Stimulated activated CD8-positive, alpha-beta memory T cell treated with anti-CD3 and anti-CD28 coated beads, Interleukin-7, amount 100 ng/mL, for 48 hours (primary cell): ENCODE data around the gene TEX38.
"Not testable (repeated sequence)": the region's sequence is repeated elsewhere in the genome, so short reads cannot be mapped to it uniquely, and the experiment has no call there.

Source experiments
- DNase-seq, 2 donors: peaks; one replicate each; pipeline ENCODE4 v3.0.0-alpha.2; 2020; ENCODE audit warnings: low read depth in 1 of 2; ENCODE audit errors: extremely low read depth in 1 of 2

Gene TEX38

DNA sequence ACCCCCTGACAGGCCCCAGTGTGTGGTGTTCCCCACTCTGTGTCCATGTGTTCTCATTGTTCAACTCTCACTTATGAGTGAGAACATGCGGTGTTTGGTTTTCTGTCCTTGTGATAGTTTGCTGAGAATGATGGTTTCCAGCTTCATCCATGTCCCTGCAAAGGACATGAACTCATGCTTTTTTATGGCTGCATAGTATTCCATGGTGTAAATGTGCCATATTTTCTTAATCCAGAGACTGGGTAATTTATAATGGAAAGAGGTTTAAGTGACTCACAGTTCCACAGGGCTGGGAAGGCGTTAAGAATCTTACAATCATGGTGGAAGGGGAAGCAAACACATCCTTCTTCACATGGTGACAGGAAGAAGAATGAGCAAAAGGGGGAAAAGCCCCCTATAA is 17.0 kb upstream of the TEX38 start:
- DNase-seq, result not testable (repeated sequence)

DNA sequence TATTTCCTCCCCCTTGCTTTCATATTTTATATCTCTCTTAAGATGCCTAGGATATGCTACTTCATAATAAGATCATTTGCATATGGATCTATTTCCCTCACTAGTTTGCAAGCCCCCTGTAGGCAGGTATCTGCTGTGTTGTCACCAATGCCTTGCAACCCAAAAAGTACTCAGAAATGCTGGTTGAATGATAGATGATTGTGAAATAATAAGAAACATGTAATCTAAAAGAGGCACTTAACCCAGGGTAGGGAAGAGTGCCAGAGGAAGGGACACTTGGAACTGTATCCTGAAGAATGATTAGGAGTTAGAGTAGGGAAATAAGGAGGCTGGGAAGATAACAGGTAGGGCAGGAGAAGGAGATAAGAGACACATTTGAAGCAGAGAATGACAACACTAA is 15.8 kb upstream of the TEX38 start:
- DNase-seq, result no peak

DNA sequence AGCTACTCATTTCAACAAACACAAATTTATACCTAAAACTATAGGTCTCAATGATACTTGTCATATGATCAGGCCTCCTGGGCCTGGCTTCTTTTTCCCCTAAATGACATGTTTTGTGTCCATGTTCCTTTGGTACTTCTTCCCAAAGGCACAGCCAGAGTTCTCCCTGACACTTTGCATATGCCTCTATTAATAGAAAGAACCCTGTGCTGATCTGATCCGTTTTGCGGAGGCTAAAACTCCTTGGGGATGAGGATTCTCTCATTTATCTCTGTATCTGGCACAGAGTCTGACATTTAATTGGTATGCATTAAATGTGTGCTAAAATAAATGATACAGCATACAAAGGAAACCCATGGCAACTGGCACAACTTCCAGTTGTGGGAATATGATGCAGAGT is 15.0 kb upstream of the TEX38 start:
- DNase-seq, result no peak

DNA sequence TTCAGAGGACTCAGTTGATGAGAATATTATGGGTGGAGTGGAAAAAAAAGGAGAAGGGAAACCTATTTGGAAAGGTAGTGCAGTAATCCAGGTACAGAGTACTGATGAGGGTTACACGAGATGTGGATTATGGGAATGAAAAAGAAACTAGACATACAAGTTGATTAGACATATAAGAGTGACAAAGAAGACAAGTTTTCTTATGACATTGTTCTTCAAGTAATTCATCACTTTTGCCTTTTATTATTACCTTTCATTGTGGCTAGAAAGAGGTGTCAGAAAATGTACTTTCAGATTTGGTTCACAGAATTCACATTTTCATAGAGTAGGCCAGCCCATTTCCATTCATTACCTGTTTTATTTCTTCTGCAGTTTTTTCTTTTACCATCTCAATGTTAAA is 13.9 kb upstream of the TEX38 start:
- no peak for DNase-seq

DNA sequence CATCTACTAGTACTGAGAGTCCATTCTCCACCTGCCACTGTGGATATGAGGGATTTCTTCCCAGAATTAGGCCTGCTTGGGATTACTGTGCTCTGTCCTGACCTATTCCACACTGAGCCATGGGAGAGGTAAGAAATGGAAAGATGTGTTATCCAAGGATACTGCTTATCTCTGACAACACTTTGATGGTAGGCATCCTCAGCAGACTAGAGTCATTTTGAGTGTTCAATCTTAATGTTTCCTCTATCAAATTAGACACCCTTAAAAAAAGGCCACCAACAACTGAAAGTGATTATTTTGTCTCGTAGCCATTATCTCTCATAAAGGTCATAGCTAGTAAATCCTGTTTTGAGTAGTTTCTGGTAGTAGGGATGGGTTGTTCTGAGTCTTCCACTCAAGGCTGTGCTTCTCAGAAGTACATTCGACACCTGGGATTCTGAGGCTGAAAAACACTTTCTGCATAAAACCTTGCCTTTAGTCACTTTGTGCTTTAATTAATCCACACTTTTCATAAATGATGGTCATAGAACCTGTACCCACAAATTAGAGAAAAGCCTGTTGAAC is 12.3 kb upstream of the TEX38 start:
- no peak for DNase-seq

DNA sequence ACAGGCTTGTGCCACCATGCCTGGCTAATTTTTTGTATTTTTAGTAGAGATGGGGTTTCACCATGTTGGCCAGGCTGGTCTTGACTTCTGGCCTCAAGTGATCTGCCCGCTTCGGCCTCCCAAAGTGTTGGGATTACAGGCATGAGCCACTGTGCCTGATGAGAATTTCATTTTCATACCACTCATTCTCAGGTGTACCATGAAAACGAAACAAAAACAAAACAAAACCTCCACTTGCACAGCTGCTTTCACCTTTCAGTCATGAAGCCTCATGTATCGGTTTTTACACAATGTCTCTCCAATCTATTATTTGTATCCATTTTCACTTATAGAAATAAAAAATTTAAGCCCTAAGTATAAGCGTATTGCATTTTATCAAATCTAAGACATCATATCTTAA is 11.5 kb upstream of the TEX38 start:
- DNase-seq, result not testable (repeated sequence)

DNA sequence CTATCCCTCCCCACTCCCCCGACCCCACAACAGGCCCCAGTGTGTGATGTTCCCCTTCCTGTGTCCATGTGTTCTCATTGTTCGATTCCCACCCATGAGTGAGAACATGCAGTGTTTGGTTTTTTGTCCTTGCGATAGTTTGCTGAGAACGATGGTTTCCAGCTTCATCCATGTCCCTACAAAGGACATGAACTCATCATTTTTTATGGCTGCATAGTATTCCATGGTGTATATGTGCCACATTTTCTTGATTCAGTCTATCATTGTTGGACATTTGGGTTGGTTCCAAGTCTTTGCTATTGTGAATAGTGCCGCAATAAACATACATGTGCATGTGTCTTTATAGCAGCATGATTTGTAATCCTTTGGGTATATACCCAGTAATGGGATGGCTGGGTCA is 8.7 kb upstream of the TEX38 start:
- DNase-seq, result not testable (repeated sequence)

DNA sequence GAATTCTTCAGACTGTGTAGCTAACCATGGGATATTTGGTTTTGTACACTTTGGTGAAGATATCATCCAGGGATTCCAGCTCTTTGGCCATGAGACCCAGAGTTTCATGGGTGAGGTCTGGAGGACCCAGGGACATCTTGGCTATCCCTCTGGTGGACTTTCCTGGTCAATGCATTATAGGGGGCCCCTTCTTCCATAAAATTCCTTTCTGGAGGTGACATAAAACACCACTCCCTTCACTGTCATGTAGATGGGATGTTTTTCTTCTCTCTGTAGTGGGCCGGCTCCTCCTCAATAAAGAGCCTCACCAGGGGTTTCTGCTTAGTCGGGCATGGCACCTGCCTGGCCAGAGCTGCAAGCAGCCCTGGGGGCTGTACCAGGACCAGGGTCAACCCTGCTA is 5.7 kb upstream of the TEX38 start:
- DNase-seq, result no peak

DNA sequence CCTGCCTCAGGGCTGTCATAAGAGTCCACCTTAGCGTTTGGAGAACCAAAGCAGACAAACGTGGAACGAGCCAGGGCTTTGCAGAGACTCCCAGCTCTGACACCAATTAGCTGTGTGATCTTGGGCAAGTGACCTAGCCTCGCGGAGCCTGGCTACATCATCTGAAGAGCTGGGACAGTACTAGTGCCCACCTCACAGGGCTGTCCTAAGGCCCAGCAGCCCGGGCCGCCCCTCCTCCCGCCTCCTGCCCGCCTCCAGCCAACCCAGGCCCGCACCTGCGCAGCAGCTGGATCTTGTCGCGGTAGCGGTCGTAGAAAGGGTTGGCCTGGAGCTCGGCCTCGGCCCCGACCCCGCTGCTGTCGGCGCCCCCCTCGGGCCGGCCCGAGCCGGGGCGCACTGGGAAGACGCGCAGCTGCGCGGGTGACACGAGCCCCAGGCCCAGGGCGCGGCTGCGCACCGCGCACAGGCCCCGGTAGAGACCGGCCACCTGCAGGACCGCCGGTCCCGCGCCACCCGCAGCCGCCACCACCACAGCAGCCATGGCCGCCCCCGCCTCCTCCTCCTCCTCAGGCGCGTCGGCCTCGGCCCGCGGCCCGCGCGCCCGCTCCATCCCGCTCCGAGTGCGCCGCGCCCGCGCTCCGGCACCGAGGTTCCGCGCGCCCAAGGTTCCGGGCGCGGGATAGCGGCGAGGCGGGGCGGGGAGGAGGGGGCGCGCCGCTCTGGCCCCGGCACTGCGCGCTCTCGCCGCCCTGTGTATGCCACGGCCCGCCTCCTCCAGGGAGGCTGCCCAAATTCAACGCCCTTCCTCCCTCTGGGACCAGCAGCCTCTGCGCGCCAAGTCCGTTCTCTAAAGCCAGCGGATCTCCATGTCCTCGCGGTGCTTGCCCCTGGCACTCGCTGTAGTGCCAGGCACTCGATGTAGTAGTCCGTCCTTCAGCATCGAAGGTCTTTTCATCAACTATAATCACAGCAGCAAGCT is 3.6 kb upstream of the TEX38 start, which contains the start of gene ATPAF1:
ATPAF1 (minus strand) TSS at position 583 of the 979 bp plus-strand sequence; CDS start at position 541, 42 bp downstream.
- peak; percentile 43 for DNase-seq

DNA sequence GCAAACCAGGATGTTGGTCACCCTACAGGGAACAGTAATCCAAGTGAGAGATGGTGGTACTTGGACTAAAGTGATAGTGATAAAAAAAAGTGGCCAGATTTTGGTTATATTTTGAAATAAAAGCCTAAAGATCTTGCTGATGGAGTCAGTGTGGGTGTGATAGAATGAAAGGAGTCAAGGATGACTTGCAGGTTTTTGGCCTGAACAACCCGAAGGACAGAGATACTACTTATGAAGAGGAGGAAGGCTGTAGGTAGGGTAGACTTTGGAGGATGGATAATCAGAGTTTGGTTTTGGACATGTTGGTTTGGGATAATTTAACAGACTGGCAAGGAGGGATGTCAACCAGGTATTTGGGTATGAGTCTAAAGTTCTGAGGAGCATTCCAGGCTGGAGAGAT is 1.5 kb upstream of the TEX38 start:
- DNase-seq, result no peak

DNA sequence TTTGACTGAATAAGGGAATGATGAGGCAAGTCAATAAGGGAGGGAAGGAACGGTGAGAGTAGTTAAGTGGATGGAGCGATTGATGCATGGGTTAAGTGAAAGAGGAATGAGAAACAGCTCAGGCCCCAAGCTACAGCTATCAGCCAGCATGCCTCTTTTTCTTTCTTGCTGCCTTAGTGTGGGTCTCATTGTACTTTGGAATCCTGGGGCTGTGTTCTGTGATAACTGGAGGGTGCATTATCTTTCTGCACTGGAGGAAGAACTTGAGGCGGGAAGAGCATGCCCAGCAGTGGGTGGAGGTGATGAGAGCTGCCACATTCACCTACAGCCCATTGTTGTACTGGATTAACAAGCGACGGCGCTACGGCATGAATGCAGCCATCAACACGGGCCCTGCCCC is 1.0 kb downstream of the TEX38 start:
- no peak for DNase-seq

DNA sequence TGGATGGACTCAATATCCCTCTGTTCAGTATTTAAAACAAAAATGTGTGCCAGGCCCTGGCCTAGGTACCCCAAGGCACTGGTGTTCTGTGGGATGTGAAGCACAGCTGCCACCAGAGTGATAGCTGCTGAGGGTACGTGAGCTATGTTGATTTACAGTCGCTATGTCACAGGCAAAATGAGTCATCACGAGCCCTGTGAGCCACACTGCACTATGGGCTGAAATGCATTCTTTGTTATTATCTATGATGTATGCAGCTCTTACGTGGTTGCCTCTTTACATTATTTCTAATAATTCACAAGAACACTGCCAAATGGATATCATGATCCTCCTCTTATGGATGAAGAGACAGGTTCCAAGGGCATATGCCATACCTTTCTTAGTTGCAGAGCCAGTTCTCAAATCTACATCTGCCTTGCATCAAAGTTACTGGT is 2.1 kb downstream of the TEX38 start:
- DNase-seq, result no peak

DNA sequence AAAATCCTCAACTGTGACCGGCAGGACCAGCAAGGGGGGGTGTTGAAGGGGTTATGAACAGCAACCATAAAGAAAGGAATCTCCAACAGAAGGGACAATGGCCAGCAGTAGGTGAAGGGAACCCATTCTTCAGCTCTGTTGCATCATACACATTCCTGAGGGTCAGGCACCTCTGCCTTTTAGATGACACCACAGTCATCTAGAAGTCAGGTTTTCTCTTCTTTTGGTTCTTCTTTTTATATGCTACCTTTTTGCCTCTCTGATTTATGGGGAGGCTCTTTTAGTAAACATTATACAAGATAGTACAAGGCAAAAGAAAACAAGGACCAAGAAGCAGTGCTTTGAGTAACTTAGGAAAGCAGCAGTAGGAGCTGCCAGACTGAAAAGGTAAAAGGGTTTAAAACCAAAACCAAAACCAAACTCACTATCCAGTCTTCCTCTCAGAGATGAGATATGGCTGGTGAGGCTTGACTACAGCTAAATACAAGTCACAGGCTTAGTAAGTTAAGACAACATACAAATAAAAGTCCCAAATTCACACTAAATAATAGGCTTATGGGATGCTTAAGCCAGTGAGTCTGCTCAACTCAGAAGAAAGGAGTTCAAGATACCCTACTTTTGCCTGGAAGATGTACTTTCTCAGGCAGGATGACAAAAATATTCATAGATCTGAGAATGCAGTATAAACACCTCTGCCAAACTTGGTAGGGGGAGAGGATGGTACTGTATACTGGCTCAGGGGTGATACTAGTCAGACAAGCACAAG is 4.1 kb downstream of the TEX38 start:
- no peak for DNase-seq

DNA sequence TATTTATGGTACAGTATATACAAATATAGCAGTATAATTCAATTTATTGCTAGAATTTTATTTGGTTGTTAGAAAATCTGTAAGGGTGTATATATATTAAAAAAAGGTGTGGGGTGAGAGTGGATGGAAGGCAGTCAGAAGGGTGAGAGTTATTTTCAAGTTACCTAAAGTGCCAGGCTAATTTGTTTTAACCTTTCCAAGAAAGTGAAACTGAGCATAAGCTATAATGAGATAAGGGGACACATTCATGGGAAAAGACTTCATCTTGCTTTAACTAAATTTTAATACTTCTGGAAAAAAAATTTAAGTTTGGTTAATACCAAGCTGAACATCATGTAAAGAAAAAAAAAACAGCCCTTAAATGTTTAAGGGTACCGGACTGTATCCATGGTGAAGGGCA is 4.9 kb downstream of the TEX38 start:
- no peak for DNase-seq

DNA sequence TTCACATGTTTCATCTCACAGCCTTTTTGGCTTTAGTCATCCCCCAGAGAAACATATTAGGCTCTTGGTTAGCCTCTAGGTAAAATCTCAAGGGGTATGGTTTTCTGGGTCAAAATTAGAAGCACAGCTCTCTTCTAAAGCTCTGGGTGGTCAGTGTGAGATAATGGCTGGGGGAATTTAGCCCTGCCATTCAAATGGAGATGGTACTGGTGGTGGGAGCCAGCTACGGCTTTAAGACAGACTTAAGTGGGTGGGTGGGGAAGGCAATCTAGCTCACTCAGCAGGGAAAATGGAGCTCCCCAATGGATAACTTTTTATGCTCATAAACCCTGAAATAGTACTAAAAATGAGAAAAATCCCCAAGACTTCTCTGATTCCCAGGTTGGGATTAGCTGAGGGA is 5.7 kb downstream of the TEX38 start:
- DNase-seq, result no peak

DNA sequence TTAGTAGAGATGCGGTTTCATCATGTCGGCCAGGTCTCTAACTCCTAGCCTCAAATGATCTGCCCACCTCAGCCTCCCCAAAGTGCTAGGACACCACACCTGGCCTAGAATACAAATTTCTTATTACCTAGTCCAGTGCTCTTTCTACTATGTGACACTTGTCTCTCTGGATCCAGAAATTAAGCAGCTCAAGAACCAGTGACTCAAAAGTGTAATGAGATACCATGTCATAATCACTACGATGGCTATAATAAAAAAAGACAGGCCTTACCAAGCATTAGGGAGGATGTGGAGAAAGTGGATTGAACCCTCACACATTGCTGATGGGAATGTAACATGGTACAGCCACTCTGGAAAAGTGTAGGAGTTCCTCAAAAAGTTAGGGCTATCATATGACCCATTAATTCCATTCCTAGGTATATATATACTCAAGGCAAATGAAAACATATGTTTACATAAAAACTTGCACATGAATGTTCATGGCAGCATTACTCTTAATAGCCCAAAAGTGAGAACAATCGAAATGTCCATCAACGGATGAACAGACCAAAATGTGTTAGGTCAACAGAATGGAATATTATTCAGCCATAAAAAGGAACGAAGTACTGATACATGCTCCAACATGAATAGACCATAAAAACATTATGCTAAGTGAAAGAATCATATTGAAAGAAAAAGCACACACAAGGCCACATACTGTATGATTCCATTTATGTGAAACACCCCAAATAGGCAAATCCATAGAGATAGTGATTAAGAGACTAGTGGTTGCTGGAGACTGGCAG is 8.3 kb downstream of the TEX38 start:
- no peak for DNase-seq

DNA sequence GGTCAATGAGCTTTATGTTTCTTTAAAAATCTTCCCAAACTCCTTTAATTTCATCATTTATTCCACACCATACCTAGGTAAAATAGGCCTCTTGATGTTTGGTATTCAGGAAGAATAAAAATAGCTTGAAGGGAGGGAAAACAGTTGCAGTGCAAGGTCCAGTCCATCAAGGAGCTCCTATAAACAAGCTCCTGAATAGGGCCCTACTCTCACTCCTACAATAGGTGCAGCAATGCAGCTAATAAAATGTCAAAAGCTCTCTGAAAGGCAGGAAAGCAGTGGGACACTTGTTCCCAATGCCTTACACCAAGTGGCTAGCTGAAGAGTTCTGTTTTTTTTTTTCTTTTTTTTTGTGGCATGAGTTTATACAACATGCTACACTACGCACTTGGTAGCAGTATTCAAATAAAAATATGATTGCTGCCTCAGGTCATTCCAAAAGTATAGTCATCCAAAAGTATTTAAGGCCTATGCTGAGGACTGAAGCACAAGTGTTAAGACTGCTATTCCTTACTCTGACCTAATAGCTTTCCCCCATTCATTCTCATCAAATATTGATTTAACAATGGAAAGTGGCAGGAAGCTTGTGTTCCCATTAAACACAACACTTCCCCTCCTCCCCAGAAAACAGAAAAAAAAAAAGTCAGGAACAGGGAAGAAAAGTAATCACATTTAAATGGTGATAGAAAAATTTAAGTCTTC is 9.8 kb downstream of the TEX38 start:
- DNase-seq, result no peak

DNA sequence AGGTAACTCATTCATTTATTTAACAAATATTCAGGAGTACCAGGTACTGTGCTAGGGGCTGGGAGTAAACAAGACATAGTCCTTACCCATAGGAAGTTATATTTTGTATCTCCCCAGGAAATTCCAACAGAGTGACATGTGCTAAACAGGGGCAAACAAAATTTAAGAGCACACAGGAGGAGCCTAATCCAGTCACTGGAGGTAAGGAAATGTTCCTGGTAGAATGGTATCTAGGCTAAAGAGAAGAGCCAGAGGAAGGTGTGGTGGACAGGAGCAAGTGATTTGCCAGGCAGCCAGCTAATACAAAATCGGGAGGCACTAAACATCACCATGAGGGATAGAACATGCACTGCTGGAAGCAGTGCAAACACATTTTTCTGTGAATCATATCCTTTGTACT is 10.4 kb downstream of the TEX38 start:
- no peak for DNase-seq

DNA sequence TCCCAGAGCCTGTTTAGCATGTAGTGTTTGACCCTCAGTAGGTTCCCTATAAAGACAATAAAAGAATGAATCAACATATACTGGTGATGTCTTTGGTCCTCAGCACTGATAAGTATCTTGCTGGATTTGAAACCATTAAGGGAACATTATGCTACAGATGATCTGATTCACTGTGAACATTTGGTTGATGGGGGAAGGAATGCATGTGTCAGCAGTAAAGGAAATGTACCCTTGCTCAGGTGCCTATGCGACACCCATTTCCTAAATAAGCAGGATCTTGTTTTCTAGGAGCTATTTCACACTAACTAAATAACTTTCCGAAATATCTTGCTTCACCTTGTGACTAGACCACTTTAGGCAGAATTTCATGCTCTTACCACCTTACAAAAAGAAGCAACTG is 13.0 kb downstream of the TEX38 start:
- no peak for DNase-seq

DNA sequence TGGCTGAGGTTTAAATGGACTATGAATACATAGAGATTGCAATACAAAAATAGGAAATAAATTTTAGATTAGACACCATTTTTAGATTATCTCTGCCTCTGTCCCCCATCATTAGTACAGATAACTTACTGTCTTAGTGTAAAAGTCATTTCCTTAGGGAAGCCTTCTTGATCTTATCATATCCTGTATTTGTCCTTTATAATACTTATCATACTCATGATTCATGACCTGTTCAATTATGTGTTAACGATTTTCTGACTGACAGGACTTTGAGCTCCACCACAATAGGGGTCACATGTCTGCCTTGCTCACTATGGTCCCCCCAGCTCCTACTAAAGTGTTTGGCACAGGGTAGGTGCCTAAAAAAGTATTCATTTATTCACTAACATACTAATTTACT is 14.6 kb downstream of the TEX38 start:
- DNase-seq, result no peak
